GM18858 (cell line): Measurements from ENCODE around the gene VSIG2.

Source experiments
- ATAC-seq: cut with Tn5 transposase; IDR thresholded peaks from one replicate; pipeline ENCODE4 v1.9.1; 2021; ENCODE audit not compliant: unreplicated experiment

VSIG2 gene

GRCh38 chr11:124748481-124749343 lies 3.3 kb downstream of the VSIG2 start:
- no peak for ATAC-seq

GRCh38 chr11:124748100-124748418 lies 4.0 kb downstream of the VSIG2 start:
- ATAC-seq, result no peak

- ATAC-seq, result no peak
These were observed 4.5 kb downstream of the VSIG2 start for GRCh38 chr11:124747406-124748099.

- ATAC-seq, result peak; percentile 82
These were observed 5.3 kb downstream of the VSIG2 start for GRCh38 chr11:124746621-124747243.

GRCh38 chr11:124745835-124746620 lies 6.0 kb downstream of the VSIG2 start:
- no peak for ATAC-seq

GRCh38 chr11:124745270-124745834 lies 6.7 kb downstream of the VSIG2 start:
- no peak for ATAC-seq

GRCh38 chr11:124743050-124743449 lies 9.0 kb downstream of the VSIG2 start:
- ATAC-seq, result no peak

GRCh38 chr11:124742555-124742954 lies 9.5 kb downstream of the VSIG2 start:
- no peak for ATAC-seq

GRCh38 chr11:124740277-124740882 lies 11.7 kb downstream of the VSIG2 start:
- no peak for ATAC-seq

GRCh38 chr11:124739479-124740276 lies 12.4 kb downstream of the VSIG2 start, which contains the start of gene NRGN:
TSS of gene NRGN (plus strand) at chr11:124739942. CDS start at chr11:124740085, 143 bp downstream.
- peak; percentile 93 for ATAC-seq

GRCh38 chr11:124738713-124739478 lies 13.2 kb downstream of the VSIG2 start:
- ATAC-seq, result no peak

- ATAC-seq, result no peak
These were observed 14.3 kb downstream of the VSIG2 start for GRCh38 chr11:124737638-124738305.

- ATAC-seq, result no peak
These were observed 15.3 kb downstream of the VSIG2 start for GRCh38 chr11:124736736-124737135.

GRCh38 chr11:124732230-124732629 lies 19.8 kb downstream of the VSIG2 start:
- no peak for ATAC-seq

GRCh38 chr11:124729571-124729970 lies 22.5 kb downstream of the VSIG2 start:
- ATAC-seq, result no peak

- ATAC-seq, result no peak
These were observed 23.9 kb downstream of the VSIG2 start for GRCh38 chr11:124728134-124728533.

- no peak for ATAC-seq
These were observed 24.6 kb downstream of the VSIG2 start for GRCh38 chr11:124727474-124727873.

GRCh38 chr11:124725719-124726105 lies 26.3 kb downstream of the VSIG2 start:
- ATAC-seq, result no peak
